ENCODE measurements around the gene KIF21A.
"Not testable (repeated sequence)": the region's sequence is repeated elsewhere in the genome, so short reads cannot be mapped to it uniquely, and the experiment has no call there.

KIF21A gene, protein sequence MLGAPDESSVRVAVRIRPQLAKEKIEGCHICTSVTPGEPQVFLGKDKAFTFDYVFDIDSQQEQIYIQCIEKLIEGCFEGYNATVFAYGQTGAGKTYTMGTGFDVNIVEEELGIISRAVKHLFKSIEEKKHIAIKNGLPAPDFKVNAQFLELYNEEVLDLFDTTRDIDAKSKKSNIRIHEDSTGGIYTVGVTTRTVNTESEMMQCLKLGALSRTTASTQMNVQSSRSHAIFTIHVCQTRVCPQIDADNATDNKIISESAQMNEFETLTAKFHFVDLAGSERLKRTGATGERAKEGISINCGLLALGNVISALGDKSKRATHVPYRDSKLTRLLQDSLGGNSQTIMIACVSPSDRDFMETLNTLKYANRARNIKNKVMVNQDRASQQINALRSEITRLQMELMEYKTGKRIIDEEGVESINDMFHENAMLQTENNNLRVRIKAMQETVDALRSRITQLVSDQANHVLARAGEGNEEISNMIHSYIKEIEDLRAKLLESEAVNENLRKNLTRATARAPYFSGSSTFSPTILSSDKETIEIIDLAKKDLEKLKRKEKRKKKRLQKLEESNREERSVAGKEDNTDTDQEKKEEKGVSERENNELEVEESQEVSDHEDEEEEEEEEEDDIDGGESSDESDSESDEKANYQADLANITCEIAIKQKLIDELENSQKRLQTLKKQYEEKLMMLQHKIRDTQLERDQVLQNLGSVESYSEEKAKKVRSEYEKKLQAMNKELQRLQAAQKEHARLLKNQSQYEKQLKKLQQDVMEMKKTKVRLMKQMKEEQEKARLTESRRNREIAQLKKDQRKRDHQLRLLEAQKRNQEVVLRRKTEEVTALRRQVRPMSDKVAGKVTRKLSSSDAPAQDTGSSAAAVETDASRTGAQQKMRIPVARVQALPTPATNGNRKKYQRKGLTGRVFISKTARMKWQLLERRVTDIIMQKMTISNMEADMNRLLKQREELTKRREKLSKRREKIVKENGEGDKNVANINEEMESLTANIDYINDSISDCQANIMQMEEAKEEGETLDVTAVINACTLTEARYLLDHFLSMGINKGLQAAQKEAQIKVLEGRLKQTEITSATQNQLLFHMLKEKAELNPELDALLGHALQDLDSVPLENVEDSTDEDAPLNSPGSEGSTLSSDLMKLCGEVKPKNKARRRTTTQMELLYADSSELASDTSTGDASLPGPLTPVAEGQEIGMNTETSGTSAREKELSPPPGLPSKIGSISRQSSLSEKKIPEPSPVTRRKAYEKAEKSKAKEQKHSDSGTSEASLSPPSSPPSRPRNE (N-terminal part only)

DNA sequence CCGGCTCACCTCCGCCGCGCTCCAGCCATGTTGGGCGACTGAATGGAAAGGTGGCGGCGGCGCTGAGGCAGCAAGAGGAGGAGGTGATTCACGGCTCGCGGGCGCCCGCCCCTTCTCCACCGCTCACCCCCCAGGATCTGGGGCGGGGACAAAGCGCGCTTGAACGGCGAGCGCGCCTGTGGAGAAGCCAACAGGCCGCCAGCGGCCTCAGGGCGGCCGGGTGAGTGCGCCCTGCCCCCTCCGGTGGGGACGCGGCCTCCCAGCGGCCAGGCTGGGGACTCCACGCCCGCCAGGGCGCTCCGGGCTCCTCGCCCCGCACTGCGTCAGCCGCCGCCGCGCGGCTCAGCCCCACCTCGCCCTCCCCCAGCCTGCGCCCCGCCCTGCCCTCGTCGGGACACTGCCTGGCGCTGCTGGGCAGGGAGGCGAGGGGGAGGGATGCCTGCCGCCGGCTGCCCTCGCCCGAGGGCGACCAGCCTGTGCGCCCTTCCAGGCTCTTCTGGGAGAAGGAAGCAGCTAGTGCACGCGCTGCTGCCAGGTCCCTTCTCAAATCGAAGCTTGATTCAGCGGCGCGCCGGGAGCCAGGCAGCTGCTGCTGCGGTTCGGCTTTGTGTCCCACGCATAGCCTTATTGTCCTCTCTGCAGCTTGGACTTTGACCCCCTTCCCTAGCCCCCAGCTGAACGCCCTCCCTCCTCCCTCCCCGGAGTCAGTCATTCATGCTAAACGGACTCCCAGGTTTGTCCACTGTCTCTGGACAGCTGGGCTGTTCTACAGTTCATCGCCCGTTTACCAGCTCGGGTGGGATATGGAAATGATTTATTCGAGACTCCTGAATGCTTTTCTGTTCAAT lies at the start of gene KIF21A:
TSS of gene KIF21A (minus strand) at position 40 of the 848 bp plus-strand sequence. CDS start 150 bp downstream, outside the sequence.
- DNase-seq (ENCODE audit: low read depth in 2 of 2), result peak; percentile 82 to 83

DNA sequence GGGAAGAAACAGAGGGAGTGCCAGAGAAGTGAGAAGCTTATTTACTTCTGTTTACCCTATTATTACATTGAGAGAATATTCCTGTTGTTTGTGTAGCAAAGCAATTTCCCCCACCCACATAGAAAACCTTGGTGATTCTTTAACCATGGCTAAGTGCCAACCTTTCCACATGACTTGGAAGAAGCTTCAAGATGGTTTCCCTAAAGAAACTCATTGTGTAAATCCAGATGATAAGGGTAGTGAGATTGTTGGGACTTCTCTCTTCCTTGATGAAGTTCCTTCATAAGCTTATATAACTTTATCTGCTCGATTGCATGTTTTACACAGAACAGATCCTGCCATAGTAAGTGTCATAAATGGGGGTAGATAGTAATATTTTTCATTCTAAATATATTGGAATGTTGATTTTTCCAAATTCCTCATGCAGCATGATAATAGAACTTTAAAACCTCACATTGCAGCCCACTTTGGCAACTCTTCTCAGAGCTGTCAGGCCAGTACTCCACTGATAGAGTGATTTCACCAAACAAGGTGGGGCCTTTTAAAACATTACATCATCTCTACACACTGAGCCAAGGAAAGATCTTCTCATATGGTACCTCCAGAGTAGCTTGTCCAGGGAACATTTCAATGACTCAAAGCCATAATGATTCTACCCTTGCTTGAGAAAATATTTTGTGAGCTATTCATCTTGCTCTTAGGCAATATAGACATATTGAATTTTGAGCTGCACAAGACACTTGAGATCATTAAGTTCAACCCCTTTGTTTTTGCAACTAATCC lies 47.8 kb upstream of the KIF21A start:
- DNase-seq (ENCODE audit: low read depth in 2 of 2), result no peak

DNA sequence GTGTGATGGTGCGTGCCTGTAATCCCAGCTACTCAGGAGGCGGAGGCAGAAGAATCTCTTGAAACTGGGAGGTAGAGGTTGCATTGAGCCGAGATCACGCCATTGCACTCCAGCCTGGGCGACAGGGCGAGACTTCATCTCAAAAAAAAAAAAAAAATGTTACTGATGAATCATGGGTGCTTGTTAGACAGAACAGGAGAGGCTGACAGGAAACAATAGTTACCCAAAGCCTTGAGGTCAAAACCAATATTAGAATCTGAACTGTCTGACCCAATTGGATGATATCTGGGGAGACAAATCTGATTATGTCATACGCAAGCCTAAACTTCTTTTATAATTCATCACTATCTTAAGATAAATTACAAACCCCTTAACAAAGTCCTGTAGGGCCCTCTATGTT lies 40.7 kb upstream of the KIF21A start:
- no peak for DNase-seq (ENCODE audit: low read depth in 2 of 2)

GRCh38 chr12:39483042-39483441 lies 40.1 kb upstream of the KIF21A start:
- no peak for DNase-seq (ENCODE audit: low read depth in 2 of 2)

- DNase-seq (ENCODE audit: low read depth in 2 of 2), result no peak
Observed at GRCh38 chr12:39476894-39477293, 34.0 kb upstream of the KIF21A start.

DNA sequence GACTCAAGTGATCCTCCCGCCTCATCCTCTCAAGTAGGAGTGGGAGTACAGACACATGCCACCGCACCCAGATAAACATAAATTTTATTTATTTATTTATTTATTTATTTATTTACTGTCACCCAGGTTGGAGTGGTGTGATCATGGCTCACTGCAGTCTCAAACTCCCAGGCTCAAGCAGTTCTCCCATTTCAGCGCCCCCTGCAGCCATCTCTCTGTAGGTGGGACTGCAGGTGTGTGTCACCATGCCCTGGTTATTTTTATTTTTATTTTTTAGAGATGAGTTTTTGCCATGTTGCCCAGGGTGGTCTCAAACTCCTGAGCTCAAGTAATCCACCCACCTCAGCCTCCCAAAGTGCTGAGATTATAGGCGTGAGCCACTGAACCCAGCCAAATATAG lies 33.2 kb upstream of the KIF21A start:
- no peak for DNase-seq (ENCODE audit: low read depth in 2 of 2)

DNA sequence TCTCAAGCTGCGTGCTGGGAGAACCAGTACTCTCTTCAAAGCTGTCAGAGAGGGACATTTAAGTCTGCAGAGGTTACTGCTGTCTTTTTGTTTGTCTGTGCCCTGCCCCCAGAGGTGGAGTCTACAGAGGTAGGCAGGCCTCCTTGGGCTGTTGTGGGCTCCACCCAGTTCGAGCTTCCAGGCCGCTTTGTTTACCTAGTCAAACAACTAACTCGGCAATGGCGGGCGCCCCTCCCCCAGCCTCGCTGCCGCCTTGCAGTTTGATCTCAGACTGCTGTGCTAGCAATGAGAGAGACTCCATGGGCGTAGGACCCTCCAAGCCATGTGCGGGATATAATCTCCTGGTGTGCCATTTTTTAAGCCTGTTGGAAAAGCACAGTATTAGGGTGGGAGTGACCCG lies 32.2 kb upstream of the KIF21A start:
- DNase-seq (ENCODE audit: low read depth in 2 of 2), result not testable (repeated sequence)

DNA sequence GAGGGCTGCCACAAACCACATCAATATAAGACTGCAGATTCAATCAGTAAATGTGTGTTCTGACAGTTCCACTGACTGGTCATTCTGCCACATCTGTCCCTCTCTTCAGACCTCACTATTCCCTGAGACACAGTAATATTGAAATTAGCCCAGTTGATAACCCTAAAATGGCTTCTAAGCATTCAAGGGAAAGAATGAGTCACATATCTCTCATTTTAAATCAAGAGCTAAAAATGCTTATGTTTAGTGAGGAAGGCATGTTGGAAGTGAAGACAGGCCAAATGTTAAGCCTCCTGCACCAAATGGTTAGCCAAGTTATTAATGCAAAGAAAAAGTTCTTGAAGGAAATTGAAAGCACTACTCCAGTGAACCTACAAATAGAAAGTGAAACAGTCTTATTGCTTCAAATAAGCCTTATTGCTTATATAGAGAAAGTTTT lies 24.5 kb upstream of the KIF21A start:
- no peak for DNase-seq (ENCODE audit: low read depth in 2 of 2)

GRCh38 chr12:39464976-39465695 lies 22.2 kb upstream of the KIF21A start:
- DNase-seq (ENCODE audit: low read depth in 2 of 2), result no peak

DNA sequence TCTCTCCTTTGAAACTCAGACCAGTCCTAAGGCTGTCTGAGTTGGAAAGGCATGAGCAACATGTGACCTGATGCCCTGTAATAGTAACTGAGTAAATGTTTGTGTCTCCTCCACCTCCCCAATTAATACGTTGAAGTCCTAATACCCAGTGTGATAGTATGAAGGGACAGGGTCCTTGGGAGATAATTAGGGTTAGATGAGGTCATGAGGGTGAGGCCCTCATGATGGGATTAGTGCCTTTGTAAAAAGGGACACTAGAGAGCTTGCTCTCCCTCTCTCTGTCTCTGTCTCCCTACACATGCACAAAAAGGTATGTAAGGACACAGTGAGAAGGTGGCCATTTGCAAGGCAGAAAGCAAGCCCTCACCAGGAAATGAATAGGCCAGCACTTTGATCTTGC lies 18.1 kb upstream of the KIF21A start:
- DNase-seq (ENCODE audit: low read depth in 2 of 2), result no peak

GRCh38 chr12:39459027-39459434 lies 16.1 kb upstream of the KIF21A start:
- DNase-seq (ENCODE audit: low read depth in 2 of 2), result no peak

GRCh38 chr12:39451977-39452376 lies 9.1 kb upstream of the KIF21A start:
- DNase-seq (ENCODE audit: low read depth in 2 of 2), result no peak

DNA sequence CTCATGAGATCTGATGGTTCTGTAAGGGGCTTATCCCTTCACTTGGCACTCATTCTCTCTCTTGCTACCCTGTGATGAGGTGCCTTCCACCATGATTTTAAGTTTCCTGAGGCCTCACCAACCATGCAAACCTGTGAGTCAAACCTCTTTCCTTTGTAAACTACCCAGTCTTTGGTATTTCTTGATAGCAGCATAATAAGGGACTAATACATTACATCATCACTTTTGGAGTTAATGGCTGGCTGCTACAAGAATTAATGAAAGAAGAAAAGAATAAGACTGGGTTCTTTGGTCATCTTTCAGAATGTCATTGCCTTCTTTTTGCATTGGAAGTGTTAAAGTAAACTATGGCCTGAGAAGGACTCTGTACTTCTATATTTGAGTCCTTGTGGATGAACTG lies 5.1 kb upstream of the KIF21A start:
- no peak for DNase-seq (ENCODE audit: low read depth in 2 of 2)

DNA sequence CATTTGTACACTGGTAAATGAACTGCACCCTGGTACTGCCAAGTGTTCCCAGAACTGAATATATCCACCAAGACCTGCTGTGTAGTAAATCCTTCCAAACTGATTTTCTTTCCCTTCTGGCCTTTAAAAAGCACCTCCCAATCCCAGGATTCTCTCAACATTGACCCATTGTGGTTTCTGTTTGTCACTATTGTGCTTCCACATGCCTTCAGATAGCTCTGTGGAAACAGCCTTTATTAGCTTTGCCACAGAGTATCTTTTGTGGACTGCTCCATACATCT lies 949 bp upstream of the KIF21A start:
- DNase-seq (ENCODE audit: low read depth in 2 of 2), result no peak

GRCh38 chr12:39442831-39443080 lies 164 bp downstream of the KIF21A start:
- no peak for DNase-seq (ENCODE audit: low read depth in 2 of 2)

DNA sequence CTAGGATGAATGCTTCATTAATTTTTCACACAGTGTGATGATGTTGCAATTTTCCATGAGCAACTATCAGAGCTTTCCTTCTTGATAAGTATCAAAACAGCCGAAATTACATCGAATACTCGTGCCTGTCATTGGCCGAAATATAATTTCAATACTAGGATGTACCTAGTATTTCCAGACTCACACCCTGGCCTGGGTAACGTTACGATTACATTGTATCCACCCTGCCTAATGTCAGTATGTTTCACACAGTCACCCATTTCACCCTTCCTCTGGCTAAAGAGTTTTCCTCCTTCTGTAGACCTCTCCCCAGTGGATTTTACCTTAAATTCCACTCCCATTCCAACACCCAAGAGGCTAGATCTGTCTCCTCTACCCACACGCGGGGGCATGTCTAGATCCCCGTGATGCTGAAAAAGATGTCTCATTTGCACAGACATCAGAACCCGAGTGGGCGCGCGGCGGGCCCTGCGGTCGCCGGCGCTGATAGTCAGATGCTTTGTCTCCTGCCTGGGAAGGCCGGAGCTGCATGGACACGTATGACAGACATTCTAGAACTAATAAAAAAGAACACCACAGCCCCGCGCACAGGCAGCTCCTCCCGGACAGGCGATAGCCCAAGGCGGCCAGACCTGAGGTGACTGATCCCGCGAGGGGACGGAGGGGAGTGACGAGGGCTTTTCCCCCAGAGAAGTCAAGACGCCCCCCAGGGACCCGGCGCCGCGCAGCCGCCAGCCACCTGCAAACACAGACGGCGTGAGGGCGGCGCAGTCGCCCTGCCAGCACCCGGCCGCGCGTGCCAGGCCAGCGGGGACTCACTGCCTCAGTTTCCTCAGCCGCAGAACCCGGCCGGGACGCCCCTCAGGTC lies 723 bp downstream of the KIF21A start:
- DNase-seq (ENCODE audit: low read depth in 2 of 2), result peak; percentile 4 to 38

DNA sequence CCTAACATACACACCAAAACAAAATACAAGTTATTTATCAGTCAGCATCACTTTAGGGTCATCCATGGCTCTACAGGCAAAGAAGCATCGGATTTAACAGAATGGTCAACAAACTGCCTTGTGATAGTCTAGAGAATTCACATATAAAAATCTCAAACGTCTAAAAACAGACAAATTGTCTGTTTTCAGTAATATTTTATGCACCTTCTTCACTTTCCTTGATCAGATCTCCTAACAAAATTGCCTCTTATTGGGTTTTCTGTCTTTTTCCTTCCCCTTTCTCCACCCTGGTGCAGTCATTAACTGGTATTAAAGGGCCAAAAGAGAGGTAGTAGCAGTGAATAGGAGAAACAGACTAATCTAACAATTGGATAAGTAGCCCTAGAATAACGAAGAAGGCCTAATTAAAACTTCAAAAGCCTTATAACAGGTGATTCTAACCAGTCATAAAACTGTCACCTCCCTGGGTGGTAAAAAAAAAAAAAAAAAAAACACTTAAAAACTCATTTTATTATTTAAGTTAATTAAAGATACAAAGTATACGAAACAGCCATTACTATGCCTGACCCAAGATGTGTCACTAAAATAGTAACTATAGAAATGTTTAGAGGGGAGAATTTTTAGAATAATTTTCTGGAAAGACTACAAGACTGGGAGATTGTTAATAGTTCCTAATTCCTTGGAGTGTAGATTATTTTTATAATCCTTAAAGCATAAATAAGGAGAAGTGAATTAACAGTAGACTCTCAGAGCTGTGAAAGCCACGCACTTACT lies 1.5 kb downstream of the KIF21A start:
- DNase-seq (ENCODE audit: low read depth in 2 of 2), result no peak

GRCh38 chr12:39440781-39441180 lies 2.1 kb downstream of the KIF21A start:
- DNase-seq (ENCODE audit: low read depth in 2 of 2), result no peak
